Suprapubic skin (tissue), 4 donors: ENCODE data around the gene DGCR2. TPM values are rescaled to one million over a fixed set of nuclear protein-coding genes. Genes with fewer than 3 reads are reported as not detected.
"Not testable (repeated sequence)": the region's sequence is repeated elsewhere in the genome, so short reads cannot be mapped to it uniquely, and the experiment has no call there.

Experiments
- DNase-seq, 2 donors: peaks; one replicate each; pipeline ENCODE4 v3.0.0-alpha.2; 2019; ENCODE audit warnings: low spot score in 2 of 2
- H3K27ac ChIP-seq: fragments of 200-600 bp; sonication (generic); one replicate; pipeline ENCODE4 v1.5.1; 2019
- H3K27me3 ChIP-seq: fragments of 200-600 bp; sonication (generic); one replicate; pipeline ENCODE4 v1.5.1; 2019
- H3K36me3 ChIP-seq: fragments of 200-600 bp; sonication (generic); one replicate; pipeline ENCODE4 v1.5.1; 2019
- H3K4me1 ChIP-seq: fragments of 200-600 bp; sonication (generic); one replicate; pipeline ENCODE4 v1.5.1; 2019
- H3K4me3 ChIP-seq: fragments of 200-600 bp; sonication (generic); one replicate; pipeline ENCODE4 v1.5.1; 2019; ENCODE audit warnings: mild to moderate bottlenecking
- H3K9me3 ChIP-seq: fragments of 200-600 bp; sonication (generic); one replicate; pipeline ENCODE4 v1.5.1; 2019
- EP300 ChIP-seq: sonication (generic); formaldehyde crosslinking; IDR thresholded peaks from one replicate; pipeline ENCODE4 v1.6.1; 2017; ENCODE audit warnings: antibody characterized with exemption
- POLR2A ChIP-seq, 2 donors: fragments of 450-650 bp; IDR thresholded peaks; one replicate each; pipeline ENCODE4 v1.6.1; 2017; ENCODE audit warnings: antibody characterized with exemption in 2 of 2, mild to moderate bottlenecking in 2 of 2, moderate library complexity in 2 of 2
- POLR2AphosphoS5 ChIP-seq, 3 donors: sonication (generic); formaldehyde crosslinking; IDR thresholded peaks; one replicate each; pipeline ENCODE4 v1.6.1; 2017; ENCODE audit warnings: antibody characterized with exemption in 3 of 3
- WGBS: methylation state at CpG from one replicate; pipeline ENCODE4 v1.1.5; 2018; 5-methylcytosine and 5-hydroxymethylcytosine counted together
- total RNA-seq, 4 donors: library from RNA; depleted of rRNA; stranded (reverse); fragments of >200 nt; gene quantifications; one replicate each; pipeline ENCODE4 v1.1.0, GENCODE V29; 2016
- TF ChIP-seq, protein P1 (sequence below), 2 donors: fragments of 200-600 bp in 1 of 2; fragments of 450-650 bp in 1 of 2; sonication (generic) in 1 of 2; IDR thresholded peaks; one replicate each; pipeline ENCODE4 v1.5.1; 2016 to 2019; ENCODE audit warnings: antibody characterized with exemption in 2 of 2, mild to moderate bottlenecking in 1 of 2, moderate library complexity in 1 of 2

Gene DGCR2
- total RNA-seq, 4 donors from 2014 or later: 115 to 172 (median 130) TPM

DNA sequence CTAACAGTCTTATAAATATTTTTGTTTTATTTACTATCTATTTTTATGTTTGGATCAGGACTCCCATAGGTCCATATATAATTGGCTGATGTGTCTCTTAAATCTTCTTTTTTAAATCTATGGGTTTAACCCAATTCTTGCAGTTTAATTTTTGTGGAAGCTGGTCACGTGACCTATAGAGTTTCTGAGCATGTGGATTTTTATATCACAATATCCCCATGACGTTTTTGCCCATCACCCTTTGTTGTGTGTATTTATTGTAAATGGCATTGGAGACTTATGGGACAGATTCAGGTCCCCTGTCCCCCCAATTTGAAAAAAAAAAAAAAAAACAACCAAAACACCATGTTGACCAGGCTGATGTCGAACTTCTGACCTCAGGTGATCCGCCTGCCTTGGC is 107.3 kb downstream of the DGCR2 start:
- no peak for DNase-seq
- H3K27ac ChIP-seq: no peak overlapping the region
- H3K9me3 ChIP-seq: no peaks in the 10 kb centered on the region
- TF ChIP-seq POLR2AphosphoS5 (IDR thresholded peaks at IDR 0.05): no peak
- TF ChIP-seq EP300: no peak
- TF ChIP-seq, protein P1, sequence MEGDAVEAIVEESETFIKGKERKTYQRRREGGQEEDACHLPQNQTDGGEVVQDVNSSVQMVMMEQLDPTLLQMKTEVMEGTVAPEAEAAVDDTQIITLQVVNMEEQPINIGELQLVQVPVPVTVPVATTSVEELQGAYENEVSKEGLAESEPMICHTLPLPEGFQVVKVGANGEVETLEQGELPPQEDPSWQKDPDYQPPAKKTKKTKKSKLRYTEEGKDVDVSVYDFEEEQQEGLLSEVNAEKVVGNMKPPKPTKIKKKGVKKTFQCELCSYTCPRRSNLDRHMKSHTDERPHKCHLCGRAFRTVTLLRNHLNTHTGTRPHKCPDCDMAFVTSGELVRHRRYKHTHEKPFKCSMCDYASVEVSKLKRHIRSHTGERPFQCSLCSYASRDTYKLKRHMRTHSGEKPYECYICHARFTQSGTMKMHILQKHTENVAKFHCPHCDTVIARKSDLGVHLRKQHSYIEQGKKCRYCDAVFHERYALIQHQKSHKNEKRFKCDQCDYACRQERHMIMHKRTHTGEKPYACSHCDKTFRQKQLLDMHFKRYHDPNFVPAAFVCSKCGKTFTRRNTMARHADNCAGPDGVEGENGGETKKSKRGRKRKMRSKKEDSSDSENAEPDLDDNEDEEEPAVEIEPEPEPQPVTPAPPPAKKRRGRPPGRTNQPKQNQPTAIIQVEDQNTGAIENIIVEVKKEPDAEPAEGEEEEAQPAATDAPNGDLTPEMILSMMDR (IDR thresholded peaks at IDR 0.05): no peak
- no peak for TF ChIP-seq POLR2A (IDR thresholded peaks at IDR 0.05)
- no peak overlapping the region for H3K4me3 ChIP-seq
- H3K4me1 ChIP-seq: no peaks in the 10 kb centered on the region
- no peaks in the 10 kb centered on the region for H3K36me3 ChIP-seq
- peaks cover 3% of the 10 kb centered on the region for H3K27me3 ChIP-seq
- WGBS: 84% methylated on average over 4 of the region's 4 CpGs

- DNase-seq, H3K27me3 ChIP-seq, H3K27ac ChIP-seq, H3K4me3 ChIP-seq, H3K36me3 ChIP-seq, H3K4me1 ChIP-seq, H3K9me3 ChIP-seq: not testable (repeated sequence)
- WGBS: 90% methylated on average over 11 of the region's 11 CpGs
Measured at GRCh38 chr22:19013881-19014598, 108.2 kb downstream of the DGCR2 start.

DNA sequence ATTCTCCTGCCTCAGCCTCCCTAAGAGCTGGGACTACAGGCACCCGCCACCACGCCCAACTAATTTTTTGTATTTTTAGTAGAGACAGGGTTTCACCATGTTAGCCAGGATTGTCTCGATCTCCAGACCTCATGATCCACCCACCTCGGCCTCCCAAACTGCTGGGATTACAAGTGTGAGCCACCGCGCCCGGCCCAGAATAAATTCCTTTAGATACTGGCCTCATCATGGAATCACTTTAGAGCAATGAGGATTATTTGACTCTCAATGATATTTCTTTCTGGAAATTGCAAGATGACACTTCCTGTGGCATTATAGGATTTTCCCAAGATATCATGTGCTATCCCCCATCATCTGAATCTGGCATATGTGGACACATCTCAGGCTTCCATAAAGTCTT is 108.8 kb downstream of the DGCR2 start:
- not testable (repeated sequence) for H3K27me3 ChIP-seq, H3K27ac ChIP-seq, H3K4me1 ChIP-seq, H3K4me3 ChIP-seq, H3K9me3 ChIP-seq, H3K36me3 ChIP-seq, DNase-seq
- WGBS: 95% methylated on average over 7 of the region's 7 CpGs

DNA sequence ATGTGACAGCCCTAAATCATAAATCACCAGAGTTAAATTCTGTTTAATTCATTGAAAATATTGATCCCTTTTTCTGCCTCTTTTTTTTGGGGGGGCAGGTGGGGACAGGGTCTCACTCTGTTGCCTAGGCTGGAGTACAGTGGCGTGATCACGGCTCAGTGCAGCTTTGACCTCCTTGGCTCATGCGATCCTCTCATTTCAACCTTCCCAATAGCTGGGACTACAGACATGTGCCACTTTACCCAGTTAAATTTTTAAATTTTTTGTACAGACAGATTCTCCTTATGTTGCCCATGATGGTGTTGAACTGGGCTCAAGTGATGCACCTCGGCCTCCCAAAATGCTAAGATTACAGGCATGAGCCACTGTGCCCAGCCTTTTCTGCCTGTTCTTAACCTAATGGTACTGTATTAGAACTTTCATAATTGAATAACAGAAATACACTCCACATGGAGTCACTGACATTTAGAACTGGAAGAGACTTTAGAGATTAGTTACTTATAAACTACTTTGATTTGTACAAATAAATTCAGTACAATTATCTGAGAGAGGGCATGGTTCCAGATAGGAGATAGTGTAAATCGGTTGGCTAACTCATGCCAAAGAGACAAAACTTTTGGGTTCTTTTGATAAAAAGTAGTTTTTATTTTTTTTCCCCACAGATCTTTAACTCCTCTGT is 109.8 kb downstream of the DGCR2 start:
- Histone ChIP-seq H3K4me1 (no peaks in the 10 kb centered on the region), H3K27ac (no peak overlapping the region), H3K4me3 (no peak overlapping the region), H3K27me3 (peaks cover 5% of the 10 kb centered on the region), H3K9me3 (no peaks in the 10 kb centered on the region), H3K36me3 (no peaks in the 10 kb centered on the region)
- WGBS: 86% methylated on average over 5 of the region's 5 CpGs
- DNase-seq: no peak
- TF ChIP-seq EP300 (no peak), POLR2A (IDR thresholded peaks at IDR 0.05) (no peak)
- TF ChIP-seq, protein P1 (IDR thresholded peaks at IDR 0.05): no peak

DNA sequence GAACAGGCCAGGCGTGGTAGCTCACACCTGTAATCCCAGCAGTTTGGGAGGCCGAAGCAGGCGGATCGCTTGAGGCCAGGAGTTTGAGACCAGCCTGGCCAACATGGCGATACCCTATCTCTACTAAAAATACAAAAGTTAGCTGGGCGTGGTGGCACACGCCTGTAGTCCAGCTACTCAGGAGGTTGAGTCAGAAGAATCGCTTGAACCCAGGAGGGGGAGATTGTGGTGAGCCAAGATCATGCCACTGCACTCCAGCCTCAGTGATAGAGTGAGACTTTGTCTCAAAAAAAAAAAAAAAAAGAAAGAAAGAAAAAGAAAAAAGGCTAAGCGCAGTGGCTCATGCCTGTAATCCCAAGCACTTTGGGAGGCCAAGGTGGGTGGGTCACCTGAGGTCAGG is 110.6 kb downstream of the DGCR2 start:
- H3K9me3 ChIP-seq, H3K4me3 ChIP-seq, H3K4me1 ChIP-seq, H3K27me3 ChIP-seq, H3K27ac ChIP-seq, DNase-seq, H3K36me3 ChIP-seq: not testable (repeated sequence)
- 94% methylated on average over 9 of the region's 9 CpGs for WGBS

GRCh38 chr22:19011075-19011474 is 111.1 kb downstream of the DGCR2 start:
- Histone ChIP-seq H3K9me3 (no peaks in the 10 kb centered on the region), H3K27me3 (peaks cover 5% of the 10 kb centered on the region), H3K36me3 (no peaks in the 10 kb centered on the region), H3K4me3 (no peak overlapping the region), H3K4me1 (no peaks in the 10 kb centered on the region), H3K27ac (no peak overlapping the region)
- 45% methylated on average over 2 of the region's 2 CpGs for WGBS
- DNase-seq: no peak
- TF ChIP-seq POLR2A (IDR thresholded peaks at IDR 0.05) (no peak), POLR2AphosphoS5 (IDR thresholded peaks at IDR 0.05) (no peak), EP300 (no peak)
- TF ChIP-seq, protein P1 (IDR thresholded peaks at IDR 0.05): no peak

- Histone ChIP-seq H3K4me3 (no peak overlapping the region), H3K36me3 (no peaks in the 10 kb centered on the region), H3K9me3 (no peaks in the 10 kb centered on the region), H3K27me3 (peaks cover 15% of the 10 kb centered on the region), H3K27ac (no peak overlapping the region), H3K4me1 (no peaks in the 10 kb centered on the region)
- DNase-seq: no peak
- 78% methylated on average over 3 of the region's 3 CpGs for WGBS
- TF ChIP-seq POLR2AphosphoS5 (IDR thresholded peaks at IDR 0.05): no peak
- no peak for TF ChIP-seq POLR2A (IDR thresholded peaks at IDR 0.05)
- TF ChIP-seq, protein P1 (IDR thresholded peaks at IDR 0.05): no peak
- TF ChIP-seq EP300: no peak
Measured at GRCh38 chr22:19005905-19006304, 116.3 kb downstream of the DGCR2 start.
